Upper lobe of right lung (tissue), 1 donor: ENCODE data around the gene MED29. TPM values are rescaled to one million over a fixed set of nuclear protein-coding genes. Genes with fewer than 3 reads are reported as not detected.

Experiments used
- ATAC-seq: fragments of 200-7000 bp; cut with Tn5 transposase; one replicate; pipeline ENCODE4 v1.9.1; 2020; ENCODE audit warnings: mild to moderate bottlenecking, moderate library complexity
- DNase-seq: peaks from one replicate; pipeline ENCODE4 v3.0.0-alpha.2; 2020
- H3K27ac ChIP-seq: fragments of 200-600 bp; one replicate; pipeline ENCODE4 v1.8.0; 2022
- H3K27me3 ChIP-seq: fragments of 200-600 bp; one replicate; pipeline ENCODE4 v1.8.0; 2022; ENCODE audit warnings: mild to moderate bottlenecking
- H3K36me3 ChIP-seq: fragments of 200-600 bp; one replicate; pipeline ENCODE4 v1.8.0; 2022
- H3K4me1 ChIP-seq: fragments of 200-600 bp; one replicate; pipeline ENCODE4 v1.8.0; 2022
- H3K4me3 ChIP-seq: fragments of 200-600 bp; one replicate; pipeline ENCODE4 v1.8.0; 2022; ENCODE audit warnings: mild to moderate bottlenecking
- H3K9me3 ChIP-seq: fragments of 200-600 bp; one replicate; pipeline ENCODE4 v1.8.0; 2022
- intact Hi-C: fragments of 100-400 bp; cut with DNase I; formaldehyde crosslinking; loops from one replicate; pipeline ENCODE4 v1.11.0; 2022
- total RNA-seq: library from RNA; stranded (reverse); fragmentation: NEBNext Ultra II Directional; extraction: Animal tissue kit (Norgen Biotek cat#: 25700); gene quantifications from one replicate; pipeline ENCODE4 v1.2.1, GENCODE V29; 2021
- TF ChIP-seq, protein P1 (sequence below): fragments of 200-600 bp; IDR thresholded peaks from one replicate; pipeline ENCODE4 v1.8.0; 2022; ENCODE audit warnings: antibody characterized with exemption
- donor health status: DM: no; HTN: yes; CAD: no; lungs with severe emphysema.

MED29 gene
- total RNA-seq, 1 donor from 2014 or later = 28.8 TPM

- Histone ChIP-seq H3K9me3 (no peaks in the 10 kb centered on the region), H3K4me3 (no peak overlapping the region), H3K36me3 (peaks cover 33% of the 10 kb centered on the region), H3K27me3 (no peaks in the 10 kb centered on the region), H3K27ac (peak overlapping the region; percentile 93), H3K4me1 (peaks cover 43% of the 10 kb centered on the region)
- TF ChIP-seq, protein P1, sequence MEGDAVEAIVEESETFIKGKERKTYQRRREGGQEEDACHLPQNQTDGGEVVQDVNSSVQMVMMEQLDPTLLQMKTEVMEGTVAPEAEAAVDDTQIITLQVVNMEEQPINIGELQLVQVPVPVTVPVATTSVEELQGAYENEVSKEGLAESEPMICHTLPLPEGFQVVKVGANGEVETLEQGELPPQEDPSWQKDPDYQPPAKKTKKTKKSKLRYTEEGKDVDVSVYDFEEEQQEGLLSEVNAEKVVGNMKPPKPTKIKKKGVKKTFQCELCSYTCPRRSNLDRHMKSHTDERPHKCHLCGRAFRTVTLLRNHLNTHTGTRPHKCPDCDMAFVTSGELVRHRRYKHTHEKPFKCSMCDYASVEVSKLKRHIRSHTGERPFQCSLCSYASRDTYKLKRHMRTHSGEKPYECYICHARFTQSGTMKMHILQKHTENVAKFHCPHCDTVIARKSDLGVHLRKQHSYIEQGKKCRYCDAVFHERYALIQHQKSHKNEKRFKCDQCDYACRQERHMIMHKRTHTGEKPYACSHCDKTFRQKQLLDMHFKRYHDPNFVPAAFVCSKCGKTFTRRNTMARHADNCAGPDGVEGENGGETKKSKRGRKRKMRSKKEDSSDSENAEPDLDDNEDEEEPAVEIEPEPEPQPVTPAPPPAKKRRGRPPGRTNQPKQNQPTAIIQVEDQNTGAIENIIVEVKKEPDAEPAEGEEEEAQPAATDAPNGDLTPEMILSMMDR = no peak
- ATAC-seq (no peak), DNase-seq (no peak)
- intact Hi-C loops = no loop called here
Measured at GRCh38 chr19:39433480-39434079, 42.4 kb downstream of the MED29 start.

DNA sequence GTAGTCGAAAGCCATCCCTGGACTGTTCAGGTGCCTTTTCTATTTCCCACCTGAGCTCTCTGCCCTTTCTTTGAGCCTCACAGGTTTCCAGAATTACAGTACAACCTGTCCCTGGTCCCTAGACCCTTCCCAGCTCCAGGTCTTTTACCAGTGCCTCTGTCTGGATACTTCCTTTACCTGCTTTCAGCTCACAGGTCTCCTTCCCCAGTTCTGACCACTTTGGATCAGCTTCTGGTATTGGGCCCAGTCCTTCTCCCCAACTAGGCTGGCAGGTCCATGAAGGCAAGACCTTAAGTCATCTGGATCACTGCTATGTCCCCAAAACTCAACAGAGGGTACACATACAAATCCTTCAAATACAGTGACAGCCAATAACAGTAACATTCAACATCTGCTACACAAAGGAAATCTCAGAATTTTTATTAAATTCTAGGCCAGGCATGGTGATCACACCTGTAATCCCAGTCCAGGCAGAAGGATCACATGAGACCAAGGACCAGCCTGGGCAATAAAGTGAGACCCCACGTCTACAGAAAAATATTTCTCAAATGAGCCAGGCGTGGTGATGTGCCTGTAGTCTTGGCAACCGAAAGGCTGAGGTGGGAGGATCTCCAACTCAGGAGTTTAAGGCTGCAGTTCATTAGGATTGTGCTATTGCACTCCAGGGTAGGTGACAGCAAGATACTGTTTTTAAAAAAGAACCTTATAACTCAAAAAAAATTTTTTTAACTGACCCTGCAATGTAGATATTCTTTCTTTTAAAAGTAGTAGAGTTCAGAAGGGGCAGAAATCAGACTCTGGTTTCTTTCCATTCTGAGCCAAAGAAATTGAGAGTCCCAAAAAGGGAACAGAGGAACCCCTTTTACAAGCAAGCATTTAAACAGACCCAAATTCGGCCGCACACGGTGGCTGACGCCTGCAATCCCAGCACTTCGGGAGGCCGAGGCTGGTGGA lies 43.2 kb downstream of the MED29 start:
- Histone ChIP-seq H3K27me3 (no peaks in the 10 kb centered on the region), H3K9me3 (no peaks in the 10 kb centered on the region), H3K4me3 (peak overlapping the region; percentile 92), H3K36me3 (peaks cover 33% of the 10 kb centered on the region), H3K4me1 (peaks cover 35% of the 10 kb centered on the region), H3K27ac (peak overlapping the region; percentile 93)
- intact Hi-C loops = no loop called here
- TF ChIP-seq, protein P1 = no peak
- no peak for ATAC-seq
- no peak for DNase-seq

DNA sequence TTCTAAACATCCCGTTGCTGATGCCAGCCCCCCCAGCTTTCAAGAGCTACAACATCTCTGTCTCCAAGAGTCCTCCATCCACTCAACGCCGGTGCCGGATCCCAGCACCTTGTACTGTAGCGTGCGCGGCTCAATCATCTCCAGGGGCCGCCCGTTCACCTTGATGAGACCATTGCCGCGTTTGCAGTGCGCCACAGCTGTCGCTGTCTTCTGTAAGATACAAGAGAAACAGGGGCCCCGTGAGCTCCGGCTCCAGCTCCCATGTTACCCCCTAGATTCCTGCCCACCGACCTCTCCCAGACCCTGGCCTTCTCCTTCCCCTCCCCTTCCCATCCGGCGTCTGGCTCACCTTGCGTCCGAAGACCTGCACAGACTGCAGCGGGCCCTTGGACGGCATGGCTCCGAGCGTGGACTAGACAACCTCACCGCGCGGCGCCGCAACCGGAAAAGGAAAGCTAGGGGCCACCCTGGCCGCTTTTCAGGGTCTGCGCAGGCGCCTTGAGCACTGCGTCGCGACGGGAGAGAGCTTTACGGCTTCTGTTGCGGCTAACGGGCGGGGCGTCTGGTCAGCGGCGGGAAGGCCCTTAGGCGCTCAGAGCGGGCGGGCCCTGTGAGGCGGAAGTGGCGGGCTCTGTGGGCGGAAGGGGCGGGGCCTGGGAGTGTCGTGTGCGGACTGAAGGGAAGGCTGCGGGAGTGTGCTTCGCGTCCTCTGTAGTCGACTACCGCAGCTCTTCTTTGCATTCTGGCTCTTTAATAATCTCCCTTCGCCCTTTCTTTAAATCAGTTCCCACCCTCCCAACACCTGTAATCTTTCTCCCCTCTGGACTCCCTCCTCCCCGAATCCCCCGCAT lies 44.5 kb downstream of the MED29 start, which contains the start of gene RPS16:
TSS of gene RPS16 (minus strand) at position 451 of the 851 bp plus-strand sequence. CDS start at position 397, 54 bp downstream.
- peaks cover 28% of the 10 kb centered on the region for H3K4me1 ChIP-seq
- DNase-seq (peak; percentile 99), ATAC-seq (peak; percentile 99)
- peak within 1 kb of the TSS; percentile 93 for H3K27ac ChIP-seq
- TF ChIP-seq, protein P1 = no peak
- H3K4me3 ChIP-seq = peak within 1 kb of the TSS; percentile 92
- peaks cover 33% of the 10 kb centered on the region for H3K36me3 ChIP-seq
- H3K9me3 ChIP-seq = no peaks in the 10 kb centered on the region
- intact Hi-C loops = no loop called here
- H3K27me3 ChIP-seq = no peaks in the 10 kb centered on the region

DNA sequence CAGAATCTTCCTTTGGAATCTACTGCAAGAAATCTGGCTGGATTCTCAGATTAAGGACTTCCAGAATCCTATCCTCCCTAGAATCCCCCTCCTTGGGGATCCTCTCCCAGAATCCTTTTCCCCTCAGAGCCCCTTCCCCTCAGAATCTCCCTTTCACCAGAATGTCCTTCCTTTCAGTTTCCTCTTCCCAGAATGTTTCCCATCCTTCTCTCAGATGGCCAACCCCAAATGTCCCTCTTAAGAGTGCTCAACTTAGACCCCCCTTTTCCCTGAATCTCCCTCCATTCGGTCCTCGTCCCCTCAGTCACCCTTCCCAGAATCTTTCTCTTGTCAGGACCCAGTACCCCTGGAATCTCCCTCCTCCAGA lies 45.2 kb downstream of the MED29 start:
- peak overlapping the region; percentile 93 for H3K27ac ChIP-seq
- H3K27me3 ChIP-seq = no peaks in the 10 kb centered on the region
- peaks cover 23% of the 10 kb centered on the region for H3K4me1 ChIP-seq
- peaks cover 33% of the 10 kb centered on the region for H3K36me3 ChIP-seq
- H3K4me3 ChIP-seq = peak overlapping the region; percentile 92
- DNase-seq (no peak), ATAC-seq (no peak)
- H3K9me3 ChIP-seq = no peaks in the 10 kb centered on the region
- intact Hi-C loops = no loop called here
- TF ChIP-seq, protein P1 = no peak

- no peak overlapping the region for H3K4me3 ChIP-seq
- TF ChIP-seq, protein P1 = no peak
- DNase-seq = no peak
- H3K27me3 ChIP-seq = no peaks in the 10 kb centered on the region
- no peak overlapping the region for H3K27ac ChIP-seq
- intact Hi-C loops = no loop called here
- H3K9me3 ChIP-seq = no peaks in the 10 kb centered on the region
- no peak for ATAC-seq
- H3K36me3 ChIP-seq = peaks cover 15% of the 10 kb centered on the region
- H3K4me1 ChIP-seq = peaks cover 22% of the 10 kb centered on the region
Measured at GRCh38 chr19:39438270-39438934, 47.2 kb downstream of the MED29 start.
